Natural killer cell (primary cell): ENCODE data around the gene BCL2L11. TPM values are rescaled to one million over a fixed set of nuclear protein-coding genes. Genes with fewer than 3 reads are reported as not detected.

Experiments used
- ATAC-seq, 3 donors: fragments of 150-1000 bp in 2 of 3; fragments of 200-7000 bp in 1 of 3; cut with Tn5 transposase; 1 replicate in 1 of 3; 2 replicates in 2 of 3; pipeline ENCODE4 v1.10.0; 2021; ENCODE audit warnings: mild to moderate bottlenecking in 2 of 3, moderate library complexity in 2 of 3
- DNase-seq, 2 donors: peaks; one replicate each; pipeline versions ENCODE4 v3.0.0 to v3.0.0-alpha.2; 2013 to 2021; ENCODE audit warnings: mixed read lengths in 1 of 2
- H3K27ac ChIP-seq: one replicate; pipeline ENCODE4 v1.5.1; 2013; ENCODE audit warnings: mild to moderate bottlenecking, low read length
- H3K27me3 ChIP-seq: one replicate; pipeline ENCODE4 v1.6.1; 2013; ENCODE audit warnings: low read length; ENCODE audit not compliant: control insufficient read depth, insufficient read depth
- H3K36me3 ChIP-seq: one replicate; pipeline ENCODE4 v1.6.1; 2013; ENCODE audit warnings: low read length; ENCODE audit not compliant: control insufficient read depth, insufficient read depth
- H3K4me1 ChIP-seq: one replicate; pipeline ENCODE4 v1.6.1; 2013; ENCODE audit warnings: low read length; ENCODE audit not compliant: control insufficient read depth, insufficient read depth
- H3K4me3 ChIP-seq: one replicate; pipeline ENCODE4 v1.5.1; 2013; ENCODE audit warnings: low read length
- H3K9me3 ChIP-seq: one replicate; pipeline ENCODE4 v1.6.1; 2013; ENCODE audit warnings: low read length; ENCODE audit not compliant: control insufficient read depth, insufficient read depth
- H3K27ac Mint-ChIP-seq, 2 donors: one replicate each; pipeline ENCODE4 v1.8.0; 2022; ENCODE audit warnings: mild to moderate bottlenecking in 2 of 2, mixed read lengths in 2 of 2, moderate library complexity in 1 of 2
- H3K27me3 Mint-ChIP-seq, 2 donors: one replicate each; pipeline ENCODE4 v1.8.0; 2022; ENCODE audit warnings: low read depth in 2 of 2, mixed read lengths in 2 of 2
- H3K36me3 Mint-ChIP-seq: one replicate; pipeline ENCODE4 v1.8.0; 2022; ENCODE audit warnings: mixed read lengths
- H3K4me1 Mint-ChIP-seq, 2 donors: one replicate each; pipeline ENCODE4 v1.8.0; 2022; ENCODE audit warnings: mixed read lengths in 2 of 2
- H3K4me3 Mint-ChIP-seq: one replicate; pipeline ENCODE4 v1.8.0; 2022; ENCODE audit warnings: mild to moderate bottlenecking, moderate library complexity, mixed read lengths
- H3K9me3 Mint-ChIP-seq, 2 donors: one replicate each; pipeline ENCODE4 v1.8.0; 2022; ENCODE audit warnings: mixed read lengths in 2 of 2
- WGBS: methylation state at CpG from one replicate; pipeline ENCODE4 v1.1.7; 2013; ENCODE audit warnings: missing lambda C conversion rate; ENCODE audit not compliant: insufficient coverage; 5-methylcytosine and 5-hydroxymethylcytosine counted together
- intact Hi-C: fragments of 100-400 bp; cut with micrococcal nuclease; formaldehyde crosslinking; loops from one replicate; pipeline ENCODE4 v1.14.2; 2022
- total RNA-seq, 4 donors: library from RNA; stranded (reverse); fragments of 120-200 nt in 1 of 4; gene quantifications; one replicate each; pipeline versions ENCODE4 v1.2.3 to v1.2.4, GENCODE V29; 2013 to 2022
- TF ChIP-seq, protein P1 (sequence below): fragments of 200-600 bp; IDR thresholded peaks from one replicate; pipeline ENCODE4 v1.8.0; 2022; ENCODE audit warnings: antibody characterized with exemption

The BCL2L11 gene
- total RNA-seq, 3 donors from 2014 or later (not counting 1 experiment from before 2014, with no cell fraction given): 27.4 to 56.9 (median 39.9) TPM

GRCh38 chr2:111186933-111187332 lies 66.2 kb downstream of the BCL2L11 start:
- TF ChIP-seq, protein P1, sequence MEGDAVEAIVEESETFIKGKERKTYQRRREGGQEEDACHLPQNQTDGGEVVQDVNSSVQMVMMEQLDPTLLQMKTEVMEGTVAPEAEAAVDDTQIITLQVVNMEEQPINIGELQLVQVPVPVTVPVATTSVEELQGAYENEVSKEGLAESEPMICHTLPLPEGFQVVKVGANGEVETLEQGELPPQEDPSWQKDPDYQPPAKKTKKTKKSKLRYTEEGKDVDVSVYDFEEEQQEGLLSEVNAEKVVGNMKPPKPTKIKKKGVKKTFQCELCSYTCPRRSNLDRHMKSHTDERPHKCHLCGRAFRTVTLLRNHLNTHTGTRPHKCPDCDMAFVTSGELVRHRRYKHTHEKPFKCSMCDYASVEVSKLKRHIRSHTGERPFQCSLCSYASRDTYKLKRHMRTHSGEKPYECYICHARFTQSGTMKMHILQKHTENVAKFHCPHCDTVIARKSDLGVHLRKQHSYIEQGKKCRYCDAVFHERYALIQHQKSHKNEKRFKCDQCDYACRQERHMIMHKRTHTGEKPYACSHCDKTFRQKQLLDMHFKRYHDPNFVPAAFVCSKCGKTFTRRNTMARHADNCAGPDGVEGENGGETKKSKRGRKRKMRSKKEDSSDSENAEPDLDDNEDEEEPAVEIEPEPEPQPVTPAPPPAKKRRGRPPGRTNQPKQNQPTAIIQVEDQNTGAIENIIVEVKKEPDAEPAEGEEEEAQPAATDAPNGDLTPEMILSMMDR: no peak
- intact Hi-C loops: no loop called here
- H3K9me3 ChIP-seq: no peaks in the 10 kb centered on the region
- Mint-ChIP-seq H3K27ac (no peak overlapping the region), H3K27me3 (peaks cover 0 to 5% of the 10 kb centered on the region in 2 donors), H3K9me3 (no peaks in the 10 kb centered on the region), H3K36me3 (no peaks in the 10 kb centered on the region), H3K4me3 (no peak overlapping the region), H3K4me1 (peaks cover 3% of the 10 kb centered on the region in 2 donors)
- no peak overlapping the region for H3K27ac ChIP-seq
- no peak for ATAC-seq
- WGBS: 77% methylated on average over 6 of the region's 6 CpGs
- no peaks in the 10 kb centered on the region for H3K36me3 ChIP-seq
- no peaks in the 10 kb centered on the region for H3K27me3 ChIP-seq
- no peaks in the 10 kb centered on the region for H3K4me1 ChIP-seq
- H3K4me3 ChIP-seq: no peak overlapping the region
- DNase-seq: no peak

GRCh38 chr2:111188681-111189080 lies 68.0 kb downstream of the BCL2L11 start:
- no peaks in the 10 kb centered on the region for H3K36me3 Mint-ChIP-seq
- Histone ChIP-seq H3K27me3 (no peaks in the 10 kb centered on the region), H3K27ac (no peak overlapping the region), H3K4me1 (no peaks in the 10 kb centered on the region), H3K4me3 (no peak overlapping the region), H3K9me3 (no peaks in the 10 kb centered on the region), H3K36me3 (no peaks in the 10 kb centered on the region)
- intact Hi-C loops: no loop called here
- H3K9me3 Mint-ChIP-seq: no peaks in the 10 kb centered on the region
- peaks cover 0 to 5% of the 10 kb centered on the region in 2 donors for H3K27me3 Mint-ChIP-seq
- H3K4me1 Mint-ChIP-seq: peaks cover 7 to 8% of the 10 kb centered on the region in 2 donors
- WGBS: 97% methylated on average over 3 of the region's 3 CpGs
- H3K4me3 Mint-ChIP-seq: no peak overlapping the region
- no peak for DNase-seq
- no peak overlapping the region for H3K27ac Mint-ChIP-seq
- TF ChIP-seq, protein P1: no peak
- no peak for ATAC-seq

- no peak overlapping the region for H3K27ac ChIP-seq
- peaks cover 7 to 9% of the 10 kb centered on the region in 2 donors for H3K4me1 Mint-ChIP-seq
- H3K36me3 Mint-ChIP-seq: no peaks in the 10 kb centered on the region
- no peak overlapping the region for H3K4me3 Mint-ChIP-seq
- no peaks in the 10 kb centered on the region for H3K4me1 ChIP-seq
- no peaks in the 10 kb centered on the region for H3K36me3 ChIP-seq
- no peak overlapping the region for H3K27ac Mint-ChIP-seq
- no CpG with 5 or more reads among the region's 2 CpGs for WGBS
- no peaks in the 10 kb centered on the region for H3K9me3 Mint-ChIP-seq
- no peaks in the 10 kb centered on the region for H3K9me3 ChIP-seq
- intact Hi-C loops: no loop called here
- peaks cover 0 to 5% of the 10 kb centered on the region in 2 donors for H3K27me3 Mint-ChIP-seq
- TF ChIP-seq, protein P1: no peak
- DNase-seq (no peak), ATAC-seq (no peak)
- no peak overlapping the region for H3K4me3 ChIP-seq
- H3K27me3 ChIP-seq: no peaks in the 10 kb centered on the region
Observed at GRCh38 chr2:111189106-111189505, 68.4 kb downstream of the BCL2L11 start.

DNA sequence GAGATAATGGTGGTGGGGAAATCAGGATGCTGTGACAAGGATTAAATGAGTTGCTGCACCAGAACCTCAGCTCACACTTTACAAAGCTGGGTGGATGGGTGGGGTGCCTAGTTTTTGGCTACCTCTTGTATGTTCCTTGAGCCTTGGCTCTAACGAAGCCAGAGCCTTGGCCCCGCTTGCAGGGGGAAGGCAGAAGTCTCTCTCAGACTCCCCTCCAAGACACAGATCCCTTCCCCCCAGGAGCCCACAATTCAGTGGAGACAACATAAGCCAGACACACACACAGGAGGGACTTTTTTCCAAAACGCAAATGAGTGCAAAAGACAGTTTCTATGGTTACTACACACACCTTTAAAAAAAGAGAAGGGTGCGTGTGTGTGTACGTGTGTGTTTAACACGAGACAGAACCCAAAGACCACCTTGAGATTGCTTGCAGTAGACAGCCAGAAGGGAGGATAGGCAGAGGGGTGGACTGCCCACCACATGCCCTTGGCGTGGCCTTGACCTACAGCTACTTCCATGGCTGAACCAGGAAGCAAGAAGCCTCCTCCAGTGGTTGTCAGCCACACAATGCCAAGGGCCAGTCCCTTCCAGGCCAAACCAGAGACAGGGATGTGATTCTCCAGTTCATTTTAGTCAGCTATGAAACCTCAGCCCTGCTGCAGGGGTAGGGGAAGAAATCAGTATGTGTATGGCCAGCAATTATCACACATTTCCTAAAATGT lies 70.3 kb downstream of the BCL2L11 start:
- Mint-ChIP-seq H3K4me1 (peaks cover 22 to 25% of the 10 kb centered on the region in 2 donors), H3K27me3 (peaks cover 0 to 5% of the 10 kb centered on the region in 2 donors), H3K27ac (no peak overlapping the region), H3K4me3 (no peak overlapping the region), H3K9me3 (no peaks in the 10 kb centered on the region), H3K36me3 (no peaks in the 10 kb centered on the region)
- H3K4me1 ChIP-seq: peaks cover 10% of the 10 kb centered on the region
- no peak for DNase-seq
- no peaks in the 10 kb centered on the region for H3K36me3 ChIP-seq
- H3K4me3 ChIP-seq: no peak overlapping the region
- WGBS: 96% methylated on average over 7 of the region's 7 CpGs
- H3K27ac ChIP-seq: no peak overlapping the region
- TF ChIP-seq, protein P1: no peak
- ATAC-seq: no peak
- H3K27me3 ChIP-seq: no peaks in the 10 kb centered on the region
- H3K9me3 ChIP-seq: no peaks in the 10 kb centered on the region
- intact Hi-C loops: no loop called here
